Suppressor macrophage treated with lipopolysaccharide for 4 hours (primary cell): ENCODE results near the gene NTM.
"Not testable (repeated sequence)": the region's sequence is repeated elsewhere in the genome, so short reads cannot be mapped to it uniquely, and the experiment has no call there.

Experiments used
- DNase-seq: peaks from one replicate; pipeline ENCODE4 v3.0.0-alpha.2; 2020

Gene NTM

DNA sequence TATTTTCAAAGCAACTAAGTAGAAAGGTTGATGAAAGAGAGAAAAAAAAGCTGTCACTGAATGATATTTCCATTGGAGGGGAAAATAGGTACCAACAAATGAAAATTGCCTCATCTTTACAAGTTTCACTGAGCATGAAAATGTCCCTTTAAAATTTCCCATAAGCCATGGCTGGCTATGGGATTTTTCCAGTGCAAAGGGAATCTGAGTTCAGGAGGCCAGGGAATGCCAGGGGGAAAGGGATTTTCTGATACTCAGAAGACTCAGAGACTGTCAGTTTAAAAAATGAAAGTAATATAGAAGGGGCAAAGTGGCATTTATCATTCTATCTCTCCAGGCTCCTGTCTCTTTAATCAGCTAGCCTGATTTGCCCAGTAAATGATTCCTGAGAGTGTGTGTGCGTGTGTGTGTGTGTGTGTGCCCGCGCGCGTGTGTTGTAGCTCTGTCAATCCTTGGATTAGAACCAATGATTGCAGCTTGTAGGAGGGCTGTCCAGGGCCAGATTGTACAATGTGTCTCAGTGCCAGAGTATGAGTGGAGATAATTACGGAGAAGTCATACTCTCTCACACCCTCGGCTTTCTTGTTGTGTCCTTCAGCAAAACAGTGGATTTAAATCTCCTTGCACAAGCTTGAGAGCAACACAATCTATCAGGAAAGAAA is at the start of gene NTM:
NTM (plus strand) TSS at position 526 of the 662 bp plus-strand sequence.
- DNase-seq: no peak

GRCh38 chr11:131324921-131325570 is 45.4 kb upstream of the NTM start:
- no peak for DNase-seq

- DNase-seq: no peak
These were observed 43.6 kb upstream of the NTM start for GRCh38 chr11:131326829-131327228.

- DNase-seq: no peak
These were observed 43.0 kb upstream of the NTM start for GRCh38 chr11:131327421-131327820.

DNA sequence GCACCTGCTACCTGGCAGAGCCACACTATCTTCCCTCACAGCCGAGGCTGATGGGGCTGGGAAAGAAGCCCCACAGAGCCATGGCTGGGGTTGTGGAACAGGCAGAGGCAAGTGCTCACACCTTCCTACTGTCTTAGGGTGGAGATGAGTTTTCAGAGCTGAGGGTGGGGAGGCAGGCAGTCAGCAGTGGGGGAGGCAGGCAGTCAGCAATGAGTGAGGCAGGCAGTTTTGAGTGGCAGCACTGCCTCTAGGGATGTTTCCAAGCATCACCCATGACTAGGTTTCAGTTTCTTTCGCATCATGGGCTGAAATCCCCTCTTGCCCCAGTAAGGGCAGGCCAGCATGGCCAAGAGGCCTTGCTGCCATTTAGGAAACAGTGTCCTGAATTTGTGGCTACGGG is 41.6 kb upstream of the NTM start:
- DNase-seq: no peak

DNA sequence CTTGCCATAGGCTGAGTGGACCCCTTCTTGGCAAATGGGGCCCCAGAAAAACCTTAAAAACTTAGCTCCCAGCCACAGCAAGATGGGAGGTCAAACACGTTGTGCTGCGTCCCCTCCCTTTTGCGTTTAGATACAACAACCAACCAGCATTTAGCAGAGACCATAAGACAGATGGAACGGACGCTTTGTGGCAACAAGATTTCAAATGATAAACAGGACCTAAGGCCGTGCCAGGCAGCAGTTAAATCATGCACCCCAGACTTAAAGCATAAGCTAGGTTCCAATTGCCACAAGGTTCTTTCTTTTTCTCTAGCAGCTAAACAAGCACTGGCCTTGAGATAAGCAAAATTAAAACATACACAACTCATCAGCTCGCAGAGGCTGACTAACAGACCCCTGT is 39.4 kb upstream of the NTM start:
- DNase-seq: no peak

DNA sequence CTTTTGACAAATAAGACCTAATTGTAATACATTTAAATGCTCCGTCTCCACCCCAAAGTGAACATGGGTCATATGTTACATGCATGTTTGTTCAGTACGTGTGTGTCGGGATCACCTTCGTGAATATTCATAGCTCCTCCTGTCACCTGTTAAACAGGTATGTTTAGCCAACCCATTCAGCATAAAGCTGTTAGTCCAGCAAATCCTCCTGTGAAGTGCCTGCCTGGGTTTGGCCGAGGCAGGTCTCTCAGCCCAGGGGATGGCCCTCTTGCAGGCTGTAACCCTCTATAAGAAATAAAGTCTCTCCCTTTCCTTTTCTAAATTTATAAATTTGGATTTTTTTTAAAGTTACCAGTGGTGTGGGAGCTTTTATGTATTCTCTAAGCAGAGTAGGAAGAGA is 38.9 kb upstream of the NTM start:
- DNase-seq: no peak

DNA sequence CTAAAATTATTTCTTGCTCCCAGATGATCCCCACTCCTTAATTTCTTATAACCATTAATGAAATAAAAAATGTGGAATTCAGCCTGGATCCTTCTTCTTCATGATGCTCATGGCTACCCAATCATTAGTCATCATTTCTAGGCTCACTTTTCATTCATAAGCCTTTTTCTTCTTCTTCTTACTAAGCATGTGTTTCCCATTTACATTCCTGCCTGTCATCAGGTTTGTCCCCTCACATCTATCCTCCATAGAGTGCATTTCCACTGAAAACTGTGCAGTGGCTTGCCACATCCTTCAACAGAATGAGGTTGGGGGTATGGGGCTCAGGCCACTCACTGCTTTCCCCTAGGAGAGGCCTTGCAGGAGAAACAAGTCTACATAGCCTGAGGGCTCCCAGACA is 35.8 kb upstream of the NTM start:
- no peak for DNase-seq

DNA sequence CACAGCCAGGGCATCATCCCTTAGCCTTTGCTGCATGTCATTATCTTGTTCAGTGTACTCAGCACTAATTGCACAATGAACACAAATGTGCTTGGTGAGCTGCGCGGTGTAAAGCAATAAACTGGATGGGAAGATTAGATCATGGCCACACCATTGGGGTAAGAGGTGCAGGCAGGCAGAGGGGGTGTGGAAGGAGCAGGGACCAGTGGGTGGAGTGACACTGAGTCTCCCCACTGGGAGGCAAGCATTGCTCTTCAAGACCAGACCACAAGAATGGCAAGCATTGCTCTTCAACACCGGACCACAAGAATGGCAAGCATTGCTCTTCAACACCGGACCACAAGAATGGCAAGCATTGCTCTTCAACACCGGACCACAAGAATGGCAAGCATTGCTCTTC is 28.5 kb upstream of the NTM start:
- not testable (repeated sequence) for DNase-seq

DNA sequence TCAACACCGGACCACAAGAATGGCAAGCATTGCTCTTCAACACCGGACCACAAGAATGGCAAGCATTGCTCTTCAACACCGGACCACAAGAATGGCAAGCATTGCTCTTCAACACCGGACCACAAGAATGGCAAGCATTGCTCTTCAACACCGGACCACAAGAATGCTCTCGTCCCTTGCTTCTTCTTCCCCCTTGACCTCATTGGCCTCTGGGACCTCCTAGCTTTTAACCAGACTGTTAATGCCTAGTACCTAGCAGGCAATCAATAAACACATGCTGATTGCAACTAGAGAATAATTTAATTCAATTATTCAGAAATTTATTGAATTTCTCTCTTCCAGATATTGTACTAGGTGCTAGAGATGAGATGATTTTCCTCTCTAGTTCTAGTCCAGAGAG is 28.0 kb upstream of the NTM start:
- not testable (repeated sequence) for DNase-seq

DNA sequence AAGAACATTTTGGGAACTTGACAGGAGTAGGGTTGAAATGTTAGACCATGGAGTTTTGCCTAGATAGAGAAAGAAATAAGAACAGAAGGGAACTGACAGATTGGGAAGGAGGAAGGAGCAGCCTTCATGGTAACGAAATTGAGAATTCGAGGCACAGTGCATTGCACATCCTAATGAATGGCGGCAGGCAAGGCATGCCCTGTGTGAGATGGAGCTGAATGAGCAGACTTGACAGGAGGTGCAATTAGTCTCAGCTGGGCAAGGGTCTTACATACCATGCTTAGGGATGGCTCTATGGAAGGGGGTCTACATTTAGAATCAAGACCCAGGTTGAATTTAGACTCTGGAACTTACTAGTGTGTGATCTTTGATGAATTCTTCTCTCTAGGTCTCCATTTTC is 25.0 kb upstream of the NTM start:
- DNase-seq: no peak

DNA sequence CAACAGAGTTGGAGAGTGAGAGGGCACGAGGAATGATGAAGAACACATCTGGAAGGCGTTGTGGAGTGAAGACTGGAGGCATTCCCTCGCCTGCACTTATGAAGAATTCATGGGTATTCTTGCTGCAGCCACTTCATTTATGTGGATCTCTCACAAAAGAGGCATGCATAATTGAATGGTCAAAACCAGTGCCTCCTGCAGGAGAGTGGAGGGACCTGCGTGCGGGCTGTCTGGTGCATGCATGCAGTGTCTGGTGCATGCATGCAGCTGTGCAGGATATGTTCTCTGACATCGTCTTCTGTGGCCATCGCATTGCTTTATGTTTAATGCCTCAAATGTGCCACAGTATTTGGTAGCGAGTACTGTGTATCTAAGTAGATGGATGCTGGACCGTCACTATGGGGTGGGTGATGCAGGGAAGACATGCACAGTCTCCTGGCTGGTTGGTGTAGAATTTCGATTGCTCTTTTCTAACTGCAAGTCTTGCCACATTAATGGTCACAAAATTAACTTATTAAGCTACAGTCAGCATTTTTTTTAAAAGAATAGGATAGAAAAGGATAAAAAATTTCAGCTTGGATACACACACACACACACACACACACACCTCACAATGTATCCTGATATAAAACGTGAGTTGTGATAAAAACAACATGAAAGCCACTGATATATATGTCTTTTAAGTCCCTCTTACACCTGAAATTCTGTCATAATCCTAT is 20.9 kb upstream of the NTM start:
- no peak for DNase-seq

DNA sequence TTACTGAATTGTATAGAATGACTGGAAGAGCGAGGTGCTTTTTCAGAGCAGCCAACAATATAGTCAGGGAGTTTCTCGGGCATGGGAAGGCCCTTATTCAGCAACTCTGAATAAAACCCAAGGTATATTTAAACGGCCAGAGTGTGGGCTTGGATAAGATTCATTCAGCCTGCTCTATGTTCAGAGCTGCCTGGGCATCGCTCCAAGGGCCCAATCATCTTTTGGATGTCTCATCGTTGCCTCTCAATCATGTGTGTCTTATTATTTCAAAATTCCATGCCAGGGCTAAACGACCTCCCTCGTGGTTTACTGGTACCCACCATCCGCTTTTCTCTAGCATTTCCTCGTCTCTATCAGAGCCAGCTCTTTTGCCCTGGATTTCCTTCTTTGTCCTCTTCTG is 19.5 kb upstream of the NTM start:
- no peak for DNase-seq

DNA sequence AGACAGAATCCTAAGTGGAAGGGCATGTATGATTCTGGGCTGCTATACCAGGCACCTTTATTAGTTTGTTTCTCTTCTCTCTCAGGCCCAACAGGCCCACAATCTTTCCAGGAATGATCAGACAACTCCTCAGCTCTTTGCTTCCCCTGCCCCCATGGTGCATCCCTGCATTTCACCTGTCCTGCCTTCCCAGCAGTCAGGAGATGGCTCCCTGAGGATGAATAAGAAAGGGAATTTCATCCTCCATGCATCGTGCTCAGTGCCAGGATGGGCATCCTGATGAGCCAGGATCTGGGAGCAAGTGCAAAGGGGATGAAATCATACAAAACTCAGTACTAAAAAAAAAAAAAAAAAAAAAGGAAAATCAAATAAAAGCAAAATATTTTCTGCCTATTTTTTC is 18.6 kb upstream of the NTM start:
- DNase-seq: no peak

GRCh38 chr11:131353766-131354165 is 16.6 kb upstream of the NTM start:
- no peak for DNase-seq

GRCh38 chr11:131354251-131354701 is 16.1 kb upstream of the NTM start:
- no peak for DNase-seq

DNA sequence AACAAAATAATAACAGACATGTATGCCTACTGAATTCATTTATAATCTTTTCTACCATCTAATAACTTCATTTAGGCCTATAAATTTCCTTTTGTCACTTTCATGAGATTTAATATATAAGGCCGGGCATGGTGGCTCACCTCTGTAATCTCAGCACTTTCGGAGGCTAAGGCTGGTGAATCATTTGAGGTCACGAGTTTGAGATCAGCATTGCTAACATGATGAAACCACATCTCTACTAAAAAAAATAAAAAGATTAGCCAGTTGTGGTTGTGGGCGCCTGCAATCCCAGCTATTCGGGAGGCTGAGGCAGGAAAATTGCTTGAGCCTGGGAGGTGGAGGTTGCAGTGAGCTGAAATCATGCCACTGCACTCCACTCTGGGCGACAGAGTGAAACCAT is 14.2 kb upstream of the NTM start:
- DNase-seq: no peak

GRCh38 chr11:131365329-131365930 is 5.0 kb upstream of the NTM start:
- no peak for DNase-seq

DNA sequence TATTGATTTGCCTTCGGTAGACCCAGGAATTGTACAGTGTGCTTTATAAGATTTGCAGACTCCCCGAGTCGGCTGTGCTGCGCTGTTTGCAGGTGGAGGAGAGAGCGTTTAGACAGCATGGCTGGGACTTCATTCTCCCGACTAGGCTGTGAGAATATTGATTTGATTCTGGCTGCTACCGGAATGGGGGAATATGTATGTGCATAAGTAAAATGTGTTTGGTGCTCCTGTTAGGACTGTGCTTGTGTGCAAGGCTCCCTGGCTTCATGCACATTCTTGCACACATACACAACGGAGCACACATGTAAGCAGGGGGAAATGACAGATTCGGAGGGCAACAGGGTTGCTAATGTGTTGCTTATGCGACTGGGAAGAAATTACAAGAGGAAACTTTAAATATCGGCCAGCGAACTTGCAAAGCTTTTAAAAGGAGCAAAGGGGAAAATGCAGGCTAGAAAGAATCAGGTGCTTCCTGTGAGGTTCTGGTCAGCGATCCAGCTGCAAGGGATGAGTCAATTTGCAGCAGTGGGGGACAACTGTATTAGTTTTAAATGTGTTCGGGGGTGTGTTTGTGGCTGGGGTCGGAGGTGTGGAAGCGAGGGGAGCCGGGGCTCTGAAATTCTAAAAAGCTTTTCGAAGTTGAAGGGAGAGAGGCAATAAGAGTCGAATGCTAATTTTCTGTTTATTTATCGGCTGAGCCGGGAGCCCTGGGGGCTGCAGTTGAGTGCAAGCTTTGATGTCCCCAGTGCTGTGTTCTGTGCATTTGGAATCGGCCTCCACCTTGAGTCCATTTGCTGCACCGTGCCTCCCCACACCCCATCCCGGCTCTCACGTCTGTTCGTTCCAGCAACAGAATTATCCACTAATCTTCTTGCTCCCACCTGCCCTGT is 731 bp downstream of the NTM start:
- DNase-seq: no peak

DNA sequence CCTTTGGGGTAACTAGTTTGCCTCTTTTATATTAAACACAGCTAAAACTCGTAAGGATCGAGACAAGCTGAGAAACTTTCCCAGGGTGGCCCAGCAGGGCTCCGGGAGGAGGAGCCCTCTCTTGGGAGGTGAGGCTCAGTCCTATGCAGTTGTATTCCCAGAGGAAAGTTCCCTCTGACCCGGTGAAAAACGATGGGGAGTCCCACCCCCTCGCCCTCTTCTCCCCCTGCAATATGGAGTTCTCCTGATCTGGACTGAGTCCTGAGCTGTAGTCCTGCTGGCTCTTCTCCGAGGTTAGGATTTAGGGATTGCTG is 1.3 kb downstream of the NTM start:
- no peak for DNase-seq

- no peak for DNase-seq
These were observed 2.0 kb downstream of the NTM start for GRCh38 chr11:131372234-131372962.

DNA sequence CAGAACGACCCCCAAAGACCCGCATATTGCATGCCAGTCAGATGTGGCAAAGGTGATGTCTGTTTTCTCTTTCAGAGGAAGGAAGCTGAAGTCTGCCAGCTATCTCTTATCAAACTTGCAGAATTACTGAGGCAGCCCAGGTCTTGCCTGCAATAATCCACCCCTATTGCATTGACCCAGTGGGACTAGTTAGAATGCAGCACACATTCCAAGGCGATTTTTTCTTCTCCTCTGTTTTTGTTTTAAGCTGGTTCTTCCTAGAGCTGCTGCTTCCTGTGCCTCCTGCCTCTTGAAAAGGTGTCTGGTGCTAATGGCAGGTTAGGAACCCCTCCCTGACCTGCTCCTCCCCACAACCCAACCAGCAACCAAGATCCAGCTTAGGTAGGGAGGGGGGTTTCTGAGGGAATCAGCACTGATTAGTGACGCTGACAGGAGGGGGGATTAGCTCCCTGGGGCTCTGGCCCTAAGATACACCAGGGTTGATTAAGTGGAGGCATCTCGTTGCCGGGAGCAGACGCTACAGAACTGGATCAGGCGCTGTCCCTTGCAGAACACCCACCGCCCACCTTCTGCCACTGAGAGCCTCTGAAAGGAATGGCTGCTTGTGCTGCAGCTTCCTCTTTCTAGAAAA is 2.8 kb downstream of the NTM start:
- DNase-seq: no peak
